GM19395 (cell line): ENCODE results near the gene GALNT13.

Experiments
- ATAC-seq: cut with Tn5 transposase; IDR thresholded peaks from one replicate; pipeline ENCODE4 v1.9.1; 2021; ENCODE audit warnings: mild to moderate bottlenecking, moderate library complexity; ENCODE audit not compliant: unreplicated experiment

The GALNT13 gene

DNA sequence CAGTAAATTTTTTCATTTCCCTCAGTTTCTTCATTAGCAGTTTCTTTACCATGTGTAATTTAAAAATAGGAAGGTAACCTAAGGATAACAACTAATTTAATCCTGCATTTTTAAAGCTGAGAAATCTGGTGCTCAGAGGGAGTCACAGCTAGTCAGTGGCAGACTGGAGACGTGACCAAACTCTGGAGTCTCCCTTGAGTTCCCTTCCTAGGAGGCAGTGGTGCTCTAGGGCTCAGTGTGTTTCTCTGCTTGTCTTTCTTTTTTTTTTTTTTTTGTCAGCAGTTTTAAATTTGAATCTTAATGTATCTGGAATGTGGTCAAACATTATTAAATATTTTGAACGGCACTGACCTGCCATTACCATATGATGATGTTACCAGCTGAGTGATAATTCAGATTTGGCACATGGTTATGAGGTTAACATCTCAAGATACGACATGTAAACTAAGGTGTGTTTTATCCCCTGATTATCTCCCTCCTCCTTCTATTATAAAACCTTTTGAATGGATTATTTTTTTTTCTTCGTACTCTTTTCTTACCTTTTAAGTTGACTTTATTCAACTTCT lies 226.2 kb downstream of the GALNT13 start:
- no peak for ATAC-seq

DNA sequence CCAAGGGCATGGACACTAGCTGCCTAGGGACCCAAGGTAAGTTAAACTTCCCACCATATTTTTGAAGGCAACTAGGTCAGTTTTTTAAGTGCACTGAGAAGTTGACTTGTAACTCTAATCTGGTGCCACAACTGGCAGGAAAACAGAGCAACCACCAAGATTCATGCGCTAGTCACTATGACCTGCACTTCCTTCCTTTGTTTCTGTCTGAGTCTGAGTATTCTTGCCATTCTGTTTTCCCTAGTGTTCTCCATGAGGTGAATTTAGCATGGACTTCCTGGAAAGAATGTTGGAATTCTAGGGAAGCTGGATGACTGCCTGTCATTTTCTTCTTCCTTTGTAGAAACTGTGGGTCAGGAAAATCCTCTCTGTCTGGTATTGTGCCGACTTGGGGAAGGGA lies 249.0 kb downstream of the GALNT13 start:
- ATAC-seq = no peak

DNA sequence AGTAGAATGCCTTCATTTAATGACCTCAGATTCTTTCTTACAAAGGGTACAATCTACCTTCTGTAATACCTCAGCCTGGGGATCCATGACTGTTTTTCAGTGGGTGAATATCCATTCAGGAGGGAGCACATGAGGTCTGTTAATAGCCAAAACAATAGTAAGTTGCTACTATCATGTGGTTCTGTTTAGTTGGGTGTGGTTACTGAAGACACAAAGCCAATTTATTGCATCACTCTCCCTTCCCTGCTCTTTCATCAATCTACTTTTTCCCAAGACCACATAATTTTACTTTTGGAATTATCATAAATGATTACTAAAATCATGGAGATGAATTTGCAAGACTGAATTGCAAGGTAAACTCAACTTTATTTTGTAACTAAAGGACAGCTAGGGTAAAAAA lies 254.2 kb downstream of the GALNT13 start:
- ATAC-seq = no peak

DNA sequence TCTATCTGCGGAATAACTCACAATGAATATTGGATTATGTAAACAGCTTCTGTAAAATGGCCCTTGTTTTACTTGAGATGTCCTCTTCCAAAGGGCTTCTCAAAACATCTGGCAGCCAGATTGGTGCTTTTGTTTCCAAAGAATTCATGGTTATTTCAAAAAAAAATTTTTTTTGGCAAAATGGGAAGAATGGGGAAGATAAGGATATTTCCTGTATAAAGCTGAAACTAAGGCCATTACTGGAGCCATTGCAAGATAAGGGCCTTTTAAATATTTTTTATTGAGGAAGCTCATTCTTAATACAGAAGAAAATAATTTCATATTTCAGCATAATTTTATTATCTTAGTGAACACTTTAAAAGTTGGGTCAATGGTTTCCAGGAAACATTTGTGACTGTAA lies 259.1 kb downstream of the GALNT13 start:
- ATAC-seq = no peak

DNA sequence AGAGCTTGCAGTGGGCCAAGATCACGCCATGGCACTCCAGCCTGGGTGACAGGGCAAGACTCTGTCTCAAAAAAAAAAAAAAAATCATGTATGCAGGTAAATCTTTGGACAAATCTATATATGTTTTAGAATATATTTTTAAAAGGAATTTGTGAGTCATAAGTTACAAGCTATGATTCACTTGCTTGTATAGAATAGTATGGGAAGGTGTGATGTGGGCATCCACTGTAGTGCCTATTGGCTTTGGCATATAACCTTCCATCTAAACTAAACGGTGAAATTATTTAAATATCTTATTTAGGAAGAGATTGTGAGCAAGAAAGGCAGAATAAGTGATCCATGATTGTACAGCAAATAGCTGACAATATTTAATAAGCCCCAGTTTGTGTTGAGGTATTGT lies 261.1 kb downstream of the GALNT13 start:
- ATAC-seq = no peak

DNA sequence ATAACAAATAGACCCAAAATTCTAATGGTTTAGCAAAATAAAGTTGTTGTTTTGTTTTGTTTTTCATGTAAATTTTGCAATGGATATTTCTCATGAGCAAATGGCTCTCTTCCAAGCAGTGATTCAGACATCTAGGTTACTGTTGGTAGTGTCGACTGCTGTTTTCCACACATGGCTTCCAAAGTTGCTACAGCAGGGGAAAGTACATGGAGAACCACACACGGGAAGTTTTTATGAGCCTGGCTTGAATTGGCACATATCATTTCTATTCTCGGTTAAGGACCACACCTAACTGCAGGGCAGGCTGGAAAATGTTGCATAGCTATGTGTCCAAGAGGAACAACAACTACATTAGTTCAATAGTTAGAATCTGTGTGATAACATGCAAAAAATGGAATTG lies 262.1 kb downstream of the GALNT13 start:
- ATAC-seq = no peak

DNA sequence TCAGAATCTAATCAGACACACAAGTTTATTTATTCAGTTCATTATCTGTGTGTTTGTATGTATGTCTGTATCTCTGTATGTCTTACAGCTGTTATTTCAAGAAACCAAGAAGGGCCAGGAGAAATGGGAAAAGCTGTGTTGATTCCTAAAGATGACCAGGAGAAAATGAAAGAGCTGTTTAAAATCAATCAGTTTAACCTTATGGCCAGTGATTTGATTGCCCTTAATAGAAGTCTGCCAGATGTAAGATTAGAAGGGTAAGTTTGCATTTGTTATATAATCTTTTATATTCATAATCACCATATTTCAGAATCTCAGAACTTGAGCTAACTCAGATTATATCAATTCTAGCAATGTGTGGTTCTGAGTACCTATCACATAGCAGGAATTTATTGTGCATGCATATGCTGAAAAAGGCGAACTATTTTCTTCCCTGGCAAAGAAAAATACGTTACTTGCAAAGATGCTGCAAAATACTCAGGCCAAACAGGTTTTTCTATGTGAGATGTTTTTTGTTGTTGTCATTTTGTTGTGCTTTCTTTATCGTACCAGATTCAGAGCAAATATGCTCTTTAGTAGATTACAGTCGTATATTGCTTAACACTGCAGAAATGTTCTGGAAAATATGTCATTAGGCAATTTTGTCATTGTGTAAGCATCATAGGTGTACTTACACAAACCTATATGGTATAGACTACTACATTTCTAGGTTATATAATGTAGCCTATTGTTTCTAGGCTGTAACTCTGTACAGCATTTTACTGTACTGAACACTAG lies 268.7 kb downstream of the GALNT13 start:
- ATAC-seq = no peak

DNA sequence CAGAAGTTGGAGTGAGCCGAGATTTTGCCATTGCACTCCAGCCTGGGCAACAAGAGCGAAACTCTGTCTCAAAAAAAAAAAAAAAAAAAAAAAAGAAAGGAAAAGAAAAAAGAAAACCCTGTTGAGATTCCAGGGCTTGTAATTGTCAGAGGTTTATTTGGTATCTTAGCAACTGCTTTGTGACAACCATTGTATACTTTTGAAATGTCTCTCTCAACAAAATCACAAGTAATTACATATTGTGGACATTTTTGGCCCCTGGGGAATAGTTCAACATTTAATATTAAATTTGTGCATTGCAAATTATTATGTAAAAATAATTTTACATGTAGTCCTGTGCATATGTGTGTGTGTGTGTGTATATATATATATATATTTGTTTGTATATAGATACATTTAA lies 270.8 kb downstream of the GALNT13 start:
- ATAC-seq = no peak

DNA sequence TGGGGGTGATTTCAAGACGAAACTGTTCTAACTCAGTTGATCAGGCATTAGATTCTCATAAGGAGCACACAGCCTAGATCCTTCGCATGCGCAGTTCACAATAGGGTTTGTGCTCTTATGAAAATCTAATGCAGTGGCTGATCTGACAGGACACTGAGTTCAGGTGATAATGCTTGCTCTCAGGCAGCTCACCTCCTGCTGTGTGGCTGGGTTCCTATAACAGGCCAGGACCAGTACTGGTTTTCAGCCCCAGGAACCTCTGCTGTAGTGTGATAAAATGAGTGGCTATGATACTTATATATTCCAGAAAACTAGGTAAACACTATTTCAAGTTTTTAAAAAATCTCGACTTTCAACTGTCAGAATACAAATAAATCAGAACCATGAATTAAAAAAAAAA lies 271.4 kb downstream of the GALNT13 start:
- no peak for ATAC-seq

DNA sequence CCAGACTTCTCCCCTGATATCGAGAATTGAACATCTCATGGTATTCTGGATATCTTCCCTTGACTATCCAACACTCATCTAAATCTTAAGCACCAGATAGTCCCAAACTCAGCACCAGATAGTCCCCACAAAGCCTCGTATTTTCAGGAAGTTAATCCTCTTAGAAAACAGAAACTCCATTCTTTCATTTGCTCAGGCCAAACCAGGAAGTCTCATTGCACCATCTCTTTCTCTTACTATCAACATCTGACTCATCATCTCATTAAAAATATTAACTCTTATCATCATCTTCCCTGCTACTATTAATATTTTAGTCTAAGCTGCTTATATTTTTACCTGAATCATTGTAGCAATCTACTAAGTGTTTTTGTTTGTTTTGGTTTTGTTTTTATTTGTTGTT lies 286.4 kb downstream of the GALNT13 start:
- no peak for ATAC-seq

DNA sequence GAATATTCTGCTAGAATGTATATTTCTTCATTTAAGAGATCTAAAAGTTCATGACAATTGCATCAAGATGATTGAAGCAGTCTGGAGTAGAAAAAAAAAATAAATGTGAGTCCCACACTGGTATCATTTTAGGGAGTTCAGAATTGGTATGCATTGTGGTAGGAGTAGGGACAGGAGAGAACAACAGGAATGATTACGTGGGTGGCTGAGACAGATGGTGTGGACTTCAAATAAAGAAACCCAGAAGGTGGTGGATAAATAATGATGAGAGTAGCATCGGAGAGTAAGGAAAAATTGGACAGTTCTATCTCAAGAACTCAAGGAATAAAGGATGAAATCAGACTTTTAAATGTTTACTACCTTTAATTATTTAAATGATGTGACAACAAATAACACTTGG lies 289.6 kb downstream of the GALNT13 start:
- no peak for ATAC-seq

DNA sequence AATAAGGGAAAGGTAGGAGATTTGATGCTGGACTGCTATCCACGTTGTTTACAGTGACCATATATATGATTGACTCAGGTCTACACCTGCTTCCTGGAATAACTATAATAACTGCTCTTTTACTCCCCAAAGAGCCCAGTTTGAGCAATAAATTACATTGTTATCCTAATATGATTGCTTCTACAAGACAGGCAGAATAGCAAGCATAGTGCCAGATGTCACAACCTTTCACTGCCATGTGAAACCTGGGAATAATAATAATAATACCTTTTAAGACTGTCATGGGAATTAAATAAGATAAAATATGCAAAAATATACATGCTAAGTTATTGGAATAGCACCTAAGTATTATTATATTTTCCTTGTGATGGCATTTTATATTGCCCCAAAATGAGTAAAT lies 298.7 kb downstream of the GALNT13 start:
- no peak for ATAC-seq

DNA sequence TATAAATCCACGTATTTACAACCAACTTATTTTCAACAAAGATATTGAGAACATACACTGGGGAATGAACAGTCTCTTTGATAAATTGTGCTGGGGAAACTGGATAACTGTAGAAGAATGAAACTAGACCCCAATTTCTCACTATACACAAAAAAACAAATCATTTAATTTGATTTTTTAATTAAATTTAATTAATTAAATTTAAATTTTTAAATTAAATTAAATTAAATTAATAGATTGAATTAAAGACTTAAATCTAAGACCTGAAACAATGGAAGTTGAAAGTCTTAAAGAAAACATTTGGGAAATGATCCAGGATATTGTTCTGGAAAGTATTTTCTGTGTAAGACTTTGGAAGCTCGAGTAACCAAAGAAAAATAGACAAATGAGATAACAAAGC lies 301.4 kb downstream of the GALNT13 start:
- no peak for ATAC-seq

DNA sequence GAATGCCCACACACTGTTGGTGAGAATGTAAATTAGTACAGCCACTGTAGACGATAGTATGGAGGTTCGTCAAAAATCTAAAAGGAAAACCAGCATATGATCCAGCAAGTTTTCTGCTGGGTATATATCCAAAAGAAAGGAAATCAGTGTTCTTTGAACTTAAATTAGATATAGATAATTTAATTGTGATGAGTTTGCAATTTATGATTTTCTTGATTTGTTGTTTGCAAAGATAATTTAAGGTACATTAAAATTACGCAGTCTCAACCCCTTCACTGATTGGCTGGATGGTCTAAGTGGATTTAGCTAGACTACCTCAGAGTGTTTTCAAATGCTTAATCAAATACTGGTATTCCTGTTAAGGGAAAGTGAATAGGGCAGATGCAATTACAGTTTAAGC lies 302.2 kb downstream of the GALNT13 start:
- no peak for ATAC-seq

DNA sequence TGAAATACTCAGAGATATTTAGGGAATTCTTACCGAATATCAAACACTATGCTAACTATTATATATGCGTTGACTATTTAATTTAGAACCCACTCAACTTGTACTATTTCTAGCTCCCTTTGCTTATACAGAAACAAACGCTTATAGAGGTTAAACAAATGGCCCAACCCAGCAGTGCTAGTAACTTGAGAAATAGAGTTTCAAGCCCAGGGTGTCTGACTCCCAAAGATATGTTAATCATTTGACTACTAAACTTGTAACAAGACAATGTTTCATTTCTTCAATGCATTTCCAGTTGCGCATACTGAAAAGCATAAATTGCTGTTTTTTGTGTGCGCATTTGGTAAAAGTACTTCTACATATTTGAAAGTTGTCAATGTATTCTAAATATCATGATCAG lies 310.3 kb downstream of the GALNT13 start:
- ATAC-seq = no peak

DNA sequence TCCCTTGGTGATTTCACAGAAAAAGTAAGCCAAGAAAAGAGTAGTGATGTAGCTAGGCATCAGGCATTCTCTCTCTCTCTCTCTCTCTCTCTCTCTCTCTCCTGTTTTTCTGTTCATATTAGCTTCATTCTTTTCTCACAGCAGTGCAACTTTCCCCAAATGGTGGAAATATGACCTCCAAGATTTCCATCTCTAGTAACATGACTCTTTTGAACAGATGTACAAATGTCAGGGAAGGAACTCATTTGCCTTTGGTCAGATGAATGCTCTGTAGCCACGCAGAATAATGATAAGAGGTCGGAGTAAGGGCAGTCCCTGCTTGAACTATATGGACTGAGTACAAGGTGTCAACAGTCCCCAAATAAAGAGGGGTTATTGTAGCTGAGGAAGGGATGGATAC lies 316.2 kb downstream of the GALNT13 start:
- ATAC-seq = no peak

DNA sequence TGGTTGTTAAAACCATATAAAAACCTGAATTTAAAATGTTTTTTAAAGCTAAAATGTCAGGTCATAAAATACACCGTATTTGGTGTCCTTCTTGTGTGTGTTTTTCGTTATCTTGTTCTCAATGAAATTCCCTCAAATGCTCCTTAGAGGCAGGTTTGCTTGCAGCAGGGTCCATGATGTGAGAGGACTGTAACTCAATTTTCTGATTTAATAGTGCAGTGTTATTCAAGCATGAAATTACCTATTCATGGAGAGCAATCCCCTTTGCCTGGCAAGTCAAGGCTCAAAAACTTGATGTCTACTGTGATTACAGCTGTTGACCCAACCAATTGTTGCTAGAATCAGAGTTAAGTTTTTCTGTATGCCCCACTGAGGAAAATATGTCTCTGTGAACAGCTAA lies 318.2 kb downstream of the GALNT13 start:
- ATAC-seq = no peak

DNA sequence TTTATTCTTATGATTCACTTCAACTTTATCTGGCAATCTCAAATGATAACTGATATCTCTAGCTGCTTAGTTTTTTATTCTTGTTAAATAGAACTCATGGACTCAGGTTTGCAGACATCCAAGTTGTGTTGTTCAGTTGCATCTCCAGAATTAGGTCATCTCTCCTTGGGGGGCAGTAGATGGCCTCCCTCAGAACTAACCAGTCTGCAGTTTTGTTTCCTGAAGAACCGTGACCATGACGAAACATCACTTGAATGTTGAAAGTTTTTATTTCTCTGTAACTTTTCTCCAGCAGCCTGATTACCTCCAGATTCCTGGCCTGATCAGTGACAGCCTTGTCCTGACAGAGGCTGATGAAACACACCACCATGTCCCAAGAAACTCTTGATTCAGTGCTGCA lies 321.5 kb downstream of the GALNT13 start:
- ATAC-seq = no peak

DNA sequence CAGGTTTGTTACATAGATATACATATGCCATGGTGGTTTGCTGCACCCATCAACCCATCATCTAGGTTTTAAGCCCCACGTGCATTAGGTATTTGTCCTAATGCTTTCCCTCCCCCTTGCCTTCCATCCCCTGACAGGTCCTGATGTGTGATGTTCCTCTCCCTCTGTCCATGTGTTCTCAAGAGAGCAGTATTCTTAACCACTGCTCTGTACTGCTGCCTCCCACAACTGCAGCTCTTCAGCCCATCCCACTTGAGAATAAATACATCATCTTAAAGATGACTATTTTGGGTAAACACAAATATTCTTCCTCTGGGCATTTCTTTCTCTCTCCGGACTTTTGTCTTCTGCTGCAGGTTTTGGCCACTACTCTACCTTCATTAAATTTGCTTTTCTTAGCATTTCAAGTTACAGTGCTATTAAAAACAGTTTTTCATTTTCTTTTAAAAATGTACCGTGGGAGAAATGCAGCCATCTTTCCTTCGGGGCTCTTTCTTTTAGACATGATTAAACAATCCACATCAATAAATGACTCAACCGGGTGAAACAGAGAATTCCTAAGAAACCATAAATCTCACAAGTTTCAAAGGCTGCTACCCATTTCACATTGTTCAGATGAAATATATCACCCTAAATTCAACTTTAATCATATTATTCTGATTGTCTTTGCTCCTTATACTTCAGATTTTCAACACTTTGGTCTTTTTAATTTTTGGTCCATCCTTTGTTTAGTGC lies 323.4 kb downstream of the GALNT13 start:
- no peak for ATAC-seq

DNA sequence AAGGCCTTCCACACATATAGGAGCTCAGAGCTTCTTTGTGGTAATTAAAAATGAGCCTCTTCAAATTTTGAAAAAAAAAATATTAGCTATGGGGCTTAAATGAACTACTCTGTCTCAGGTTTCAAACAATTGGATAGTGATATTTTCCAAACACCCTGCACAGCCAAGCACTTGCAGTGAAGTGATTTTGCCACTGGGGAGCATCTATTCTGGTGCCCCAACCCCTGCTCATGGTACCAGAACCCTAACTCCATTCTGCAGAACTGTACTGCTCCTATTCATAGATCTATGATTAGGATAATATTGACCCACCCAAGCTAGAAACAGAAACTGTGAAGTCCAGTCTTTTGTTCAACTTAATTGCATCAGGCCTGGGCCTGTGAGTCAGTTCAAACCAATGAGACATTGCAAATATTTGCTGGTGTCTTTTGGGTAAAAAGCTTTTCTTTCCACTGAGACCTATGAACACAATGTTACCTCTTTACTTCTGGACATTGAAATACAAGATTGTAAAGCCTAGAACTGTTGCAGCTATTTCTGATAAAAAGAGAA lies 324.0 kb downstream of the GALNT13 start:
- ATAC-seq = no peak

DNA sequence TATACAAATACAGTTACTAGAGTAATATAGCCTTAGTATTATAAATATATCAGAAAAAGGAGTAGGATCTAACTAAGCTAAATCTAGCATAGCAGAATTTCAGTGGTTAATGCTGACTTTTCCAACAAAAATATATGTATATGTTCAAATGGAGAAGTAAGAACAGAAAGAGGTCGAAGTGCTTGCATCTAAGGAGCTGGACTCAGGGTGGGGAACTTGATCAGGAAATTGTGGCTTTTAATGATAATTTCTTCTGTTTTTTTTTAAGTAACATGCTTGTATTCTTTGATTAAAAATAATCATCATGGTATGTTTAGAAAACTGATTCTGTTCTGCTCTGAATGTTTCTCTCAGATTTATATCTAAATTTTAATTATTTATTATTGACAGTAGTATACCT lies 327.1 kb downstream of the GALNT13 start:
- ATAC-seq = no peak

DNA sequence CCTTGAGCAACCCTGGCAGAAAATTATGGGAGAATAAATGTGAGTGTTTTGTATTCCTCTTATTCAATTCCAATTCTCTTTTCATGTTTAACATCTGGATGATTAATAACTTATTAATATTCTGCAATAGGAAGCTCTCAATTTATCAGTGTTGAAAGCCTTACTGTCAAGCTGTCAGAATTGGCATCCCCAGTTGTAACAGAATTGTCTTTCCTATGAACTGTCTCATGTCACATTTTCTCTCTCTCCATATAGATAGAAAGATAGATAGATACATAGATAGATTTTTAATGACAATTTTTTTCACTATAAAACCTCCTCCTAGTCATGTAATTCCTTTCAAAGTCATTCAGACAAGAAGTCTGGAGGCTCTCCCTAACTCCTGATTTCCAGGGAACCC lies 331.5 kb downstream of the GALNT13 start:
- ATAC-seq = no peak
